D721Med (cell line): ENCODE measurements around the gene PRICKLE2.

Experiments used
- DNase-seq: peaks from one replicate; pipeline ENCODE4 v3.0.0; 2011; ENCODE audit warnings: low spot score; ENCODE audit not compliant: insufficient read length
- FAIRE-seq: peaks from 2 replicates; lab custom pipeline; 2011; peaks lifted over from hg19 to GRCh38; lab: Jason Lieb, UNC
- TF ChIP-seq, protein P1 (sequence below): IDR thresholded peaks from 2 replicates; pipeline ENCODE4 v1.5.1; 2012; ENCODE audit warnings: mild to moderate bottlenecking, control low read depth; ENCODE audit not compliant: insufficient read depth; ENCODE audit errors: missing control alignments

Gene PRICKLE2

DNA sequence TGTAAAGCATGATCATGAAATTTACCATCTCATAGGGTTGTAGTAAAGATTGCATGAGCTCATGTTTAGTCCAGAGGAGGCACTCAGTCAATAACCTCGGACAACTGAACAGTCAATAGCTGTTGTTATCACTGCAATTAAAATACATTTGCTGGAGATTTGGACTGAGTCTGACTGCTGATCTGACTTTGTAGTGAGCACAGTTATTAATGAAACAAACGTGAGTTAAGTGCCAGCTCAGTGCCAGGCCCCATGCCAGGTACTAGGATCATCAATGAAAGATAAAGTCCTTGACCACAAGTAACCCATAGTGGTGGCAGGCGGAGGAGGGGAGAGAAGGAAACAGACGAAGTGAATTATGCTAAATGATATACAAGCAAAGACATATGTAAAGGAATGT is 43.7 kb upstream of the PRICKLE2 start:
- DNase-seq, result no peak
- FAIRE-seq, result peak; percentile 80
- TF ChIP-seq, protein P1, sequence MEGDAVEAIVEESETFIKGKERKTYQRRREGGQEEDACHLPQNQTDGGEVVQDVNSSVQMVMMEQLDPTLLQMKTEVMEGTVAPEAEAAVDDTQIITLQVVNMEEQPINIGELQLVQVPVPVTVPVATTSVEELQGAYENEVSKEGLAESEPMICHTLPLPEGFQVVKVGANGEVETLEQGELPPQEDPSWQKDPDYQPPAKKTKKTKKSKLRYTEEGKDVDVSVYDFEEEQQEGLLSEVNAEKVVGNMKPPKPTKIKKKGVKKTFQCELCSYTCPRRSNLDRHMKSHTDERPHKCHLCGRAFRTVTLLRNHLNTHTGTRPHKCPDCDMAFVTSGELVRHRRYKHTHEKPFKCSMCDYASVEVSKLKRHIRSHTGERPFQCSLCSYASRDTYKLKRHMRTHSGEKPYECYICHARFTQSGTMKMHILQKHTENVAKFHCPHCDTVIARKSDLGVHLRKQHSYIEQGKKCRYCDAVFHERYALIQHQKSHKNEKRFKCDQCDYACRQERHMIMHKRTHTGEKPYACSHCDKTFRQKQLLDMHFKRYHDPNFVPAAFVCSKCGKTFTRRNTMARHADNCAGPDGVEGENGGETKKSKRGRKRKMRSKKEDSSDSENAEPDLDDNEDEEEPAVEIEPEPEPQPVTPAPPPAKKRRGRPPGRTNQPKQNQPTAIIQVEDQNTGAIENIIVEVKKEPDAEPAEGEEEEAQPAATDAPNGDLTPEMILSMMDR, result no peak

DNA sequence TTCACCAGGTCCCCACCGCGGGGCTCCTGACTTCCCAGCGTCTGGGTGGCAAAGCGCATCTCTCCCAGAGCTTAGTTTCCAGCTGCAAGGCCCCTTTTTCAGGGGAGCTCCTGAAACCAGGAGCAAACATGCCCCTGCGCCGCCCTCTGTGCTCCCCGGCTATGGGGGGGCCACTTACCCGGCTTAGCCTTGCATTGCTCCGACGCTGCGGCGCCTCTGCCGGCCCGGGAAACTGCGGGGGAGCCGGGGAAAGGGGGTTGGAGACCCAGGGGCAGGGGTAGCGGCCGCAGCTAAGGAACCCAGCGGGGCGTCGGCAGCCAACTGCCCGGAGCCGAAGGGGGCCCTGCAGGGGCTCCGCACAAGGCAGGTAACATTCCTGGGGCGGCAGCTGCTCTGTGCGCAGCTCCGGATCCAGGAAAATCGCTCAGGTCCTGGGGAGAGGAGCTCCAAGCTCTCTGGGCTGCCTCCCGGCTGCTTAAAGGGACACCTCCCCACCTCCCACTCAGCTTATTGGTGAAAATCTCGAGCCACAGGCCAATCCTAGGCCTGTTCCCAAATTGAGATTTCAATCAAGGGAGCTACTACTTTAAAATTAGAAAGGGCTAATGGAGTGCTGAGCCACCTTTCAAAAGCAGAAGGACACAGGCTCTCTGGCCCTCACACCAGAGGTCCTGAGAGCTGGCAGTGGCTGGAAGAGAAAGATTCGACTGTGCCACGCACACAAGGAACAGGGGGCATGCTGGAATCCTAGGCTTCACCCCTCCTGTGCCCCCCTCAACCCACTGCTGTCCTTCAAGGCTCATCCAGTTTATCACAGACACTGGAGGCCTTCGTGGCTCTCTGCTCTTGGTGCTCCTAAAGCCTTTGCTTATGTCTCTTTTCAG is 42.7 kb upstream of the PRICKLE2 start:
- no peak for DNase-seq
- no peak for FAIRE-seq
- TF ChIP-seq, protein P1, result no peak

DNA sequence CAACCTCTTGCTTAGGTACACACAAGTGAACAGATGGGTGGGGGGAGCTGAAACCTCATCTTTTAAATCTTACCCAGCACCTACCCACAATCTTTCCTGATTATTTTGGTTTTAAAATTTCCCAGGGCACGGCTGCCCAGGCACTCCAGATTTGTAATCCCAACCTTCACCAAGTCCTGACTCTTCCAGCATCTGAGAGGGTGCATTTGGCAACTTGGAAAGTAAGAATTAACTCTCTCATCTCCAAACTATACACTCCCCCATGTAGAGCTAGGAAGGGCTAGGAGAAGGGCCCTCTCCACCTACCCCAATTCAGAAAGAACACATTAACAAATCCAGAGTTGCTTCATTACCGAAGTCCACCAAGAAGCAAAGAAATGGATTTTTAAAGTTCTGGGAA is 41.7 kb upstream of the PRICKLE2 start:
- FAIRE-seq (no peak), DNase-seq (no peak)
- TF ChIP-seq, protein P1, result no peak

DNA sequence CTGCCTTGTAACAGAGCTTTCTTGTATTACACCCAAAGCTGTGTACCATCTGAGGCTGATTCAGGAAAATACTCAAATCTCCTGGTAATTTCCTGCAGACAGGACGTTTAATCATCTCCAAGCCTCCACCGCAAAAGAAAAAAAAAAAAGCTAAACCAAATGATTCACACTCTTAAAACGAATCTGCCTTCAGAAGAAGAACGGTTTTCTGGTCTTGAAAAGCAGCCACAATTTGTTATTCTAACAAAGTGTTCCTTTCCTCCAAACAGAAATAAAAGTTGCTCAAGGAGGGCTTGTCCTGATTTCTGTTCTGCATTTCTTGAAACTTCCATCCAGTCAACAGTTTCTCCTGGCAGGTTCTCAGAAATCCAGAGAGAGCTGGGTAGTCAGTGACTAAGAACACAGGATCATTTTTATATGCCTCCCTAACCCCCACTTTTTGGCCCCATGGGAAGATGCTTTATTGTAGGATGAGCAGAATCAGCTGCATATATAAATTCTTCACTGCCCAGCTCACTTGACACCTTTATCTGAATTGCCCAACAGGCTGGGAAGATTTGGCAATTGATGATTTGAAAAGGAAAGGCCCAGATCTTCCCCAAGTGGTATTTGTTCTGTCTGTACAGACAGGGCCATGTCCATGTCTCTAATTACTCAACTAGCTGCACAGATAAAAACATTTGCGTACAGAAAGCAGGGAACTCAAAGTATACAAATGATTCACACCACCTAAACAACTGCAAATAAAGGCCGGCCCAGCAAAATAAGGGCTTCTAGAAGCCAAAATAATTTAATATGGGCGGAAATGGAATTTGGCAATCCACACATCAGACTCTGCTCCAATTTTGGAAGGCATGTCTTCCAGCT is 41.0 kb upstream of the PRICKLE2 start:
- no peak for DNase-seq
- FAIRE-seq, result peak; percentile 25
- TF ChIP-seq, protein P1, result no peak

DNA sequence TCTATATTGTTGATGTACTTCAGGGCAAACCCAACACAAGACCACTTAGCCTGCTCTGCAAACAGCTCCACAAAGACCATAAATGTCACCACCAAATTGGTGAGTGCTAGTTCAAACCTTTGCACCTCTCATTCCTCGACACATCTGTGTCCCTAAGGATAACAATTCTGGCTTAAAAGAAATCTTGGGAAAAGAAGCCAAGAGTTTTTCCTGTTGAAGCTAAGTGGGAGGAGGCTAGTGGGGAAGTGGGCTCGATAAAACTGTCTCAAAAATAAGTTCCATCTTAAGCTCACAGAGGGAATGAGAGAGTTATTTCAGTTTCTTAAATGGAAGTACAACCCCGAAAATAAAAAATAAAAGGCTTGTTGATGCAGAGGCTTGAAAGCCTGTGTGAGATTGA is 40.4 kb upstream of the PRICKLE2 start:
- FAIRE-seq (no peak), DNase-seq (no peak)
- TF ChIP-seq, protein P1, result no peak

DNA sequence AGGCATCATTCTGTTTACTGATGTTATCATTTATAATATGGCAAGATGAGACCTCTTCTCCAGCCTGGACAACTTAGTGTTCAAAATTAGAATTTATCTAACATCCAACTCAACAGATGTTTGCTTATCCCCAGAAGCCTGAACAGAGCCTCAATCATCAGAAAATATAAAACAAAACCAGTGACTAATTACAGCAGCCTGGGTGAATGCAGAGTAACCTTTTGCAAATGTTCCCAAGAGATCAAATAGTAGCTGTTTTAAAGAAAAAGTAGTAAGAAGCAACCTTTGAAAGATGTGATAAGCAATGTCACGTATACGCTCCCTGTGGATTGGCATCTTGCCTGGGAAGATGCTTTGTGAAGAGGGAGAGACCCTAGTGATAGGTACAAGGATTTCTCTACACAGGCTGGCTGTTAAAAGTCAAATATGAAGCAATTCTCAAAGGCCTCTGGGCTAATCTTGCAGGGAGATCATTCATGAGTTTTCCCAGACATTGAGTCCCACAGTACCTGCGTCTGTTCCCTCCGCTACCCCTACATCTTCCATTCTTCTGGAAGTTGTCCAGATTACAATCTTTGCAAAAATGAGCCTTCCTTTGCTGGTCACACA is 39.3 kb upstream of the PRICKLE2 start:
- DNase-seq, result no peak
- peak; percentile 6 for FAIRE-seq
- TF ChIP-seq, protein P1, result no peak
